ENCODE results near the gene MACIR. TPM values are rescaled to one million over a fixed set of nuclear protein-coding genes. Genes with fewer than 3 reads are reported as not detected.

Gene MACIR
- total RNA-seq, 1 donor from 2014 or later, result 3.9 TPM

DNA sequence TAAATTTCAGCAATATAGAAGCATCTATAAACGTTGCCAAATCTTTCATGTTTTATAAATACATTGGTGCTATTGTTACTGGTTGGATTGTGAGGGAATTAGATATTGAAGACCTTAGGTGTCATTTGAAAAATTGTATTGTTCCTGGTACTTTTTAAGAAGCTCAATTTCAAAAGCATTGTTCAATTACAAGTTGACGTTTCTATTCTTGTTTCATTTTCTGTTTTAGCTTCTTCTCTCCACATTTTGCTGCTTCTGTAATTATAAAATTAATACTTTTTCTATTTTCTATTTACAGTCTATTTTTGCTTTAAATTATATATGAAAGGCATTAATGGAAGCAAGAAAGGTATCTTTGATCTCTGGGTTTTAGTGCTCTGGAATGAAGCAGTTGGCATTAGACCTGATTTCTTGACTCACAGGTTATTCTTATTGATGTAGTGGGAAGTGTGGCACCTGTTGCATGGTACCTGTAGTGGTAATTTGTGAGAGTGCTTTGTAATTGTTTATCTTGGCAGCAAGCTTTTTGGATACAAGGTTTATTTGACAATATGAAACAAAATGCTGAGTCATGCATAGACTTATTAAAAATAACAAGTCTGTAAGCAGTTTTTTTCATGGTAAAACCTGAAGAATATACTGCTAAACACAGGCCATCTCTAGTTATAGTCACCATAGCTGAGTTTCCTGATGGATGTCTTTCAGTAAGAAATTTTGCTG lies 13.2 kb downstream of the MACIR start:
- H3K9me3 Mint-ChIP-seq, result no peaks in the 10 kb centered on the region
- peaks cover 14% of the 10 kb centered on the region for H3K36me3 Mint-ChIP-seq (ENCODE audit: low read depth)
- no peak for ATAC-seq (ENCODE audit: low read depth)
- ChIA-PET POLR2A (interaction anchor here (0.6 to 1.5 kb wide), 2 partner anchors 12 to 13 kb away, joined by 3 to 5 read pairs; partner anchors contain the start of gene MACIR), CTCF (no interaction called here)
- intact Hi-C loops (cut with micrococcal nuclease), result no loop called here
- no peaks in the 10 kb centered on the region for H3K27me3 Mint-ChIP-seq
- peaks cover 9% of the 10 kb centered on the region for H3K4me1 Mint-ChIP-seq
- H3K4me3 Mint-ChIP-seq, result no peak overlapping the region
- no peak overlapping the region for H3K27ac Mint-ChIP-seq
- TF ChIP-seq CTCF (IDR thresholded peaks at IDR 0.05), result no peak
- no peak for DNase-seq

DNA sequence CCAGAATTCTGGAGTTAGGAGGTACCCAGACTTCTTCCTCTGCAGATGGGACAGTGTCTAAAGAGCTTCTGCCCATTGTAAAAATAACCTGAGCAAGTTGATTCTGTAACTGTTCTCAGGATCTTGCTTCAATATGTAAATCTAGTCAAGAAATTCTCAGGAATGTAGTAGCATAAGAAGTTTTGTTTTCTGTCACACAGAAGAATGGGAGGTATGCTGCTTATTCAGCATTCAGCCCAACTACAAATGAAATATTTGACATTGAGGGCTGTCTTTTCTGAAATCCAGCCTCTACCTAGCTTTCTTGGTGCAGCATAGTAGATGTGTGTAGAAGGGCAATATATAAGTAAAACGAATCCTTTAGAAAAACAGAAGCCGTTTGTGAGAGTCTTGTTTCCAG lies 13.8 kb downstream of the MACIR start:
- Mint-ChIP-seq H3K27ac (no peak overlapping the region), H3K27me3 (no peaks in the 10 kb centered on the region), H3K4me1 (peaks cover 9% of the 10 kb centered on the region), H3K36me3 (ENCODE audit: low read depth) (peaks cover 14% of the 10 kb centered on the region), H3K4me3 (no peak overlapping the region), H3K9me3 (no peaks in the 10 kb centered on the region)
- DNase-seq (no peak), ATAC-seq (ENCODE audit: low read depth) (no peak)
- TF ChIP-seq CTCF (IDR thresholded peaks at IDR 0.05), result no peak
- CTCF ChIA-PET, result no interaction called here
- intact Hi-C loops (cut with micrococcal nuclease), result no loop called here
- POLR2A ChIA-PET, result no interaction called here

DNA sequence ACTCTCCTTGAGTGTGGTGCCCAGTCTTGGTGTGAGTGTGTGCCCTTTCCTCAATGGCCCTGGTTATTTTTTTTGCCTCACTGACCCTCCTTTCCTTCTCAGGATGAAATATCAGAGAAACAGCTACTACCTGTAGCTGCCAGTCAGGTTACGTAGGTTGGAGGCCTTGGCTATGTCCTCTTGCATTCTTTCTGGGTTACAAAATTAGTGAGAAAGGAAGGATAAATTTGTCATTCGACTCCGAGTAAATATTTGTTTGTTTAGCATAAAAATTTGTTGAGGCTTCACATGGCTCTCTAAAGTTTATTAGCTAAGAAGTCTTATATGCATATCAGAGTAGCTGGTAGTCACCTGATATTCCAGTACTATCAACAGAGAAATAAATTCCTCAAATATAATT lies 15.4 kb downstream of the MACIR start:
- DNase-seq, result no peak

GRCh38 chr5:103275851-103276250 lies 17.3 kb downstream of the MACIR start:
- ChIA-PET POLR2A (no interaction called here), CTCF (no interaction called here)
- Mint-ChIP-seq H3K36me3 (ENCODE audit: low read depth) (peaks cover 10% of the 10 kb centered on the region), H3K9me3 (no peaks in the 10 kb centered on the region), H3K27ac (no peak overlapping the region), H3K4me3 (no peak overlapping the region), H3K4me1 (peaks cover 7% of the 10 kb centered on the region), H3K27me3 (no peaks in the 10 kb centered on the region)
- intact Hi-C loops (cut with micrococcal nuclease), result no loop called here
- DNase-seq, result no peak
- no peak for TF ChIP-seq CTCF (IDR thresholded peaks at IDR 0.05)
- no peak for ATAC-seq (ENCODE audit: low read depth)

More for the DNA sequence above, 15.4 kb downstream of the MACIR start:
- Mint-ChIP-seq H3K9me3 (no peaks in the 10 kb centered on the region), H3K27me3 (no peaks in the 10 kb centered on the region), H3K27ac (no peak overlapping the region), H3K36me3 (ENCODE audit: low read depth) (peaks cover 10% of the 10 kb centered on the region), H3K4me3 (no peak overlapping the region), H3K4me1 (peaks cover 9% of the 10 kb centered on the region)
- no peak for TF ChIP-seq CTCF (IDR thresholded peaks at IDR 0.05)
- no peak for ATAC-seq (ENCODE audit: low read depth)
- intact Hi-C loops (cut with micrococcal nuclease), result no loop called here
- ChIA-PET POLR2A (no interaction called here), CTCF (no interaction called here)

DNA sequence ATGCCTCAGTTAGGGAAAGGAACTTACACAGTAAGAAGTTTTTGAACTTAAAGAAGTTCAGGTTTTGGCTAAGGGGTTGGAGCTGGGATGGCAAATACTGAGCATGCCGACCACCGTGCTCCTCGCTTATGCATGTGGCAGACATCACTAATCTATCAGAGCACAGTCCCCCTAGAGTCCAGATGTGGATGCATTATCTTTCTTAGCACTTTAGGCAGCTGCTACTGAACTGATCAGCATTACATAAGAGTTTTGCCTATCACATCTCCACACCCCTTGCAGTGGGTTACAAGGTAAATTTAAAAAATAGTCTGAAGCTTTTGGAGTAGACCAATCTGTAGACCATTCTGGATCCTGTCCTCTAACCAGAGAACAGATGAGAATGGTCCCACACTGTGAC lies 22.4 kb downstream of the MACIR start:
- Mint-ChIP-seq H3K36me3 (ENCODE audit: low read depth) (peaks cover 6% of the 10 kb centered on the region), H3K4me1 (no peaks in the 10 kb centered on the region), H3K27me3 (no peaks in the 10 kb centered on the region), H3K4me3 (no peak overlapping the region), H3K27ac (no peak overlapping the region), H3K9me3 (no peaks in the 10 kb centered on the region)
- DNase-seq, result no peak
- intact Hi-C loops (cut with micrococcal nuclease), result no loop called here
- ChIA-PET CTCF (no interaction called here), POLR2A (no interaction called here)
- TF ChIP-seq CTCF (IDR thresholded peaks at IDR 0.05), result no peak
- ATAC-seq (ENCODE audit: low read depth), result no peak
